Fibroblast of skin of back (primary cell): Measurements from ENCODE around the gene PIEZO1.
"Not testable (repeated sequence)": the region's sequence is repeated elsewhere in the genome, so short reads cannot be mapped to it uniquely, and the experiment has no call there.

Experiments
- DNase-seq: peaks from one replicate; pipeline ENCODE4 v3.0.0-alpha.2; 2013

Gene PIEZO1

DNA sequence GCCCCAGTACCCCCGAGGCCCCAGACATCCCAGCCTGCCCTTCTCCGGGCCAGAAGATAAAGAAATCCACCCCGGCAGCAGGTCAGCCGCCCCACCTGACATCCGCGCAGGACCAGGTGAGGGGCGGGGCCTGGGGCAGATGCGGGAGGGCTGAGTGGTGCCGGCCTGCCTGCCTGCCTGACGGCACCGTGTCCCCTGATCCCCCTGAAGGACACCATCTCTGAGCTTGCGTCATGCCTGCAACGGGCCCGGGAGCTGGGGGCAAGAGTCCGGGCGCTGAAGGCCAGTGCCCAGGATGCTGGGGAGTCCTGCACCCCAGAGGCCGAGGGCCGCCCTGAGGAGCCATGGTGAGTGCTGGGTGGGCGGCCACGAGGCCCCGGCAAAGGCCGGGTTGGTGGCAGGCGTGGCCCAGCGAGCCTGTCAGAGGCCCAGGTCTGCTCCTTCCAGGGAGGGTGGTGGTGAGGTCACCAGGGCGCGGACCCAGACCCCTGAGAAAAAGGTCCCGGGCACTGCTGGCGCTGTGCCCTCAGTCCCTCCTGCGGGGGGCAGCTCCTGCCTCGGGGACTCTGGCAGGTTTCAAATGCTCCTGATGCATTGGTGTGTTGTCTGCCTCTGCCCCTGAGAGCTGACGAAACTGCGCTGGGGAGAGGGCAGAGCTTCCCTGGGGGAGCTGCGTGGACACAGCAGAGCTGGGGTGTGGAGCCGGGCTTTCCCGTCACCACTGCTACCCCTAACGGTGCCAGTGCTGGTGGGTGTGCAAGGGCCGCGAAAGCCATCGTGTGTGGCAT lies 19.7 kb upstream of the PIEZO1 start:
- DNase-seq, result no peak

DNA sequence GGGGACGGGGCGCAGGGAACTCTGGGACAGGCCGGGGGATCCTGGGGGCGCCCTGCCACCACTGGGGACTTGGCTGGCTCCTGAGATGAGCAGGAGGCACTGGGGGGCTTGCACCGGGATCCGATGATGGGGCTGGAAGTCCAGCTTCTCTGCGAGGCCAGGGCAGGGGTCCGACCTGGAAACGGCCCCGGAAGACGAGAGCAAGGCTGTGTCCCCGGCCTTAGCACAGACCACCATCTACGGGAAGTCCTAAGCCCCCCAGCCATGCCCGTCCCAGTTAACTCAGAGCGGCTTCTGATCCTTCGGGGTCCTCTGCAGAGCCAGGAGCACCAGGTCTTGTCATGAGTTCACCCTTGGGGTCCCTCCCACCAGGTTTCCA lies 19.1 kb upstream of the PIEZO1 start:
- no peak for DNase-seq

DNA sequence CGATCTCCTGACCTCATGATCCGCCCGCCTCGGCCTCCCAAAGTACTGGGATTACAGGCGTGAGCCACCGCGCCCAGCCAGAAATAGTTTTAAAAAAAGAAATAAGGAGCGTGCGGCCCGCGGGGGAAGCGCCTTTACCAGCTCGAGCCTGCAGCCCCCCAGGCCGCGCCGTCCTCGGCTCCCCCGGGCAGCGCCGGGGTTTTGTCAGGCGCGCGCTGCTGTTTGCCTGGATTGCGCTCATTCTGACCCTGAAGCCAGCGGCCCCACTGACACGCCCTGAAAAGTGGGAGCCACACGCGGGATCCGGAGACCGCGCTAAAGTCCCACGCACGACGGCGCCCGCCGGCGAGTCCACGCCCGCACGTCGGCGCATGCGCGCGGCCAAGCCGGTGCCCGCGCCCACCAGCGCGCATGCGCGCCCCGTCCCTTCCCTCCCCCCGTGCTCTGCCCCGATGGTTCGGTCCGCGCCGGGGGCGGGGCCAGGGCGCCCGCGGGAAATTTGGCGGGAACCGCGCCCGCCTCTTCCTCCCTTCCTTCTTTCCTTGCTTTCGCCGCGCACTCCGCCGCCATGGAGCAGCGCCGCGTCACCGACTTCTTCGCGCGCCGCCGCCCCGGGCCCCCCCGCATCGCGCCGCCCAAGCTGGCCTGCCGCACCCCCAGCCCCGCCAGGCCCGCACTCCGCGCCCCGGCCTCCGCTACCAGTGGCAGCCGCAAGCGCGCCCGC lies 18.4 kb upstream of the PIEZO1 start, which contains the start of gene CDT1:
Gene CDT1 (plus strand): TSS at position 526 of the 724 bp plus-strand sequence. CDS start 43 bp downstream, at position 569.
- peak; percentile 79 for DNase-seq

DNA sequence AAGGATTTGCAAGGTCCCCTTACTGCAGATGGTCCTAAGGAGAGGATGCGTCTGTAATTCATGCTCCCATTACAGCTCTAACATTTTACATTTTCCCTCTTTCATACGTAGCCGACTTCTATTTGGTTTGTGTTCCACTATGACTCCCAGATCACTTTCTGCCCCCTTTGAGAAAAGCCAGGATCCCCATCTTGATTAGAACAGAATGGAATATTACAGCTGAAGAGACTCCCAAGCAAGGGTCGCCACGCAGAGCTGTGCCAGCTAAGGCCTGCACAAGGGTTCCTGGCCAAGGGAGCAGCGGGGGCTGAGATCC lies 15.2 kb upstream of the PIEZO1 start:
- no peak for DNase-seq

DNA sequence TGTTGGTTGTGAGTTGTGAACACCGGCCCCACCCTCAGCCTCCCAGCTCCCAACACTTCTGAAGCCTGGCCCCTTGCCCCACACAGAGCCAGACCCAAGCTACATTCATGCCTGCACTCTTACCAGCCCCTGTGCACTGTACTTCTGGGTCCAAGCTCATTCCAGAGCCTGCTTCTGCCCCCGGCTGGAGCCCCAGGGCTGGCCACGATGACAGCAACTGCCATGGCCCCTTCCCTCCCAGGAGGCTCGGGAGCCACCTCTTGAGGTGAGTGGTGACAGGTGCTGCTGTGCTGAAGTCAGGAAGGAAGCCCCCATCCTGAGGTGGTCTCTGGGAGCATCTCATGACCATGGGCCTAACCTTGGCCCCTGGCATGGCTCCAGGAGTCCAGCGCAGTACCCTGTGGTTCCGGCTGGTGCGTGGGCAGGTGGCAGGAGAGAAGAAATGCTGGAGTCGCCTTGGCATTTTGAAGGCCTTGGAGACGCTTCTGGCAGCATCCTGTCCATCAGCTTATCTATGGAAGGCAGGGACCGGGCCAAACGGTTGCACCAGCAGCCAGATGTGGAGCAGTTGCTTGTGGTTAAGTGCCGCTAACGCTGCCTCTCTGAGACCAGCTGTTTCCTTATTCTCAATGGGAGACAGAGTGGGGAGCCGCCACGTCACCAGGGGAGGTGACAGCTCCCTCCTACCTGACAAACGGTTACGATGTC lies 14.7 kb upstream of the PIEZO1 start:
- no peak for DNase-seq

DNA sequence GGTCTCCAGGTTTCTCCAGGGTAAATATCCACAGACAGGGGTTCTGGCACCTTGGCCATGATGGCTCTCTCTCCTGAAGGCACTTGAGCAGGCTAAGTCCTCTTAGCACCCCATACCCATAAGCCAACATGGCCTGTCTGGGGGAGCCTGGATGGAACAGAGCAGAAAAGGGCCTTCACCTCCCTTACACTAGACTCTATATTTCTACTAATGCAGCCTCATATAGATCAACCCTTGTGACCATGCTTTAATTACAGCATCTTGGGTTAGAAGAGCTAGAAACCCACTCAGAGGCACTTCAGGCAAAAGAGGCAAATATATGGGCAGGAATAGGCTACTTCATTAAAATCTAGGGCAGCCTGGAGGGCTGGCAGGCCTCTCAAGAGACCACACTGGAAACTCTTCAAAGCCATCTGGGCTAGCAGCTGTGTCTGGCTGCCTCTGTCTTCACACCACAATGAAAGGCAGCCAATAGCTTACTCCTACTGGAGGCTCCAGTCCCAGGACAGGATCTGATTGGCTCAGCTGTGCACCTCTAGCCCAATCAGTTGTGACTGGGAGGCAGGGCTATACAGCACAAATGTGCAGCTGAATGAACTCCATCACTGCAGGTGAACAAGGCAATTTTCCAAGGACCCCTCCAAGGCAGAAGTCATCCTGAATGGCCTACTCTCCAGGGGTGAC lies 13.9 kb upstream of the PIEZO1 start:
- DNase-seq, result no peak

DNA sequence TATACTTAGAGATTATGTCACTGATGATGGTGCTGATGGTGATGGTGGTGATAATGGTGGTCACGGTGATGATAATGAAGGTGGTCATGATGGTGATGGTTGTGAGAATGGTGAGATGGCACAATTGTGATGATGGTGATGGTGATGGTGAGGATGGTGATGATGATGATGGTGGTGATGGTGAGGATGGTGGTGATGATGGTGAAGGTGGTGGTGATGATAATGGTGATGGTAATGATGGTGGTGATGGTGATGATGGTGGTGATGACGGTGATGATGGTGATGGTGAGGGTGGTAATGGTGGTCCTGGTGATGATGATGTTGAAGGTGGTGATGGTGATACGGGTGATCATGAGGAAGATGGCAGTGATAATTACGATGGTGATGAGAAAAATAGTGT lies 13.1 kb upstream of the PIEZO1 start:
- no peak for DNase-seq

DNA sequence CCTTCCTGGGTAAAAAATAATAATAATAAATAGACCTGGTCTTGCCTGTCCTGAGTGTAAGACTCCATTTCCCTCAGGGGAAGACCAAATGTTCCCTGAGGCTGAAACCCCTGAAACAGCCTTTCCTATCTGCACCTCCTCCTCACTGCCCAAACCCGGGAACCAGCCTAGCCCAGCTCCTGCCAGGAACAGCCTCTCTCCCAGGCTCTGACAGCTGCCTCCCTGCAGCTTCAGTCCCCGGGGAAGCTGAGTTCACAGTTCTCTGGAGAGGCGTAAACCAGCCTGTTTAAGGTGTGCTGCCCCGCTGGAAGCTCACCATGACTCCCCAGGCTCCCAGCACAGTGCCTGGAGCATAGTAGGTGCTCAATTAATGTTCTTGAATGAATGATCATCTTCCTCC lies 11.3 kb upstream of the PIEZO1 start:
- no peak for DNase-seq

DNA sequence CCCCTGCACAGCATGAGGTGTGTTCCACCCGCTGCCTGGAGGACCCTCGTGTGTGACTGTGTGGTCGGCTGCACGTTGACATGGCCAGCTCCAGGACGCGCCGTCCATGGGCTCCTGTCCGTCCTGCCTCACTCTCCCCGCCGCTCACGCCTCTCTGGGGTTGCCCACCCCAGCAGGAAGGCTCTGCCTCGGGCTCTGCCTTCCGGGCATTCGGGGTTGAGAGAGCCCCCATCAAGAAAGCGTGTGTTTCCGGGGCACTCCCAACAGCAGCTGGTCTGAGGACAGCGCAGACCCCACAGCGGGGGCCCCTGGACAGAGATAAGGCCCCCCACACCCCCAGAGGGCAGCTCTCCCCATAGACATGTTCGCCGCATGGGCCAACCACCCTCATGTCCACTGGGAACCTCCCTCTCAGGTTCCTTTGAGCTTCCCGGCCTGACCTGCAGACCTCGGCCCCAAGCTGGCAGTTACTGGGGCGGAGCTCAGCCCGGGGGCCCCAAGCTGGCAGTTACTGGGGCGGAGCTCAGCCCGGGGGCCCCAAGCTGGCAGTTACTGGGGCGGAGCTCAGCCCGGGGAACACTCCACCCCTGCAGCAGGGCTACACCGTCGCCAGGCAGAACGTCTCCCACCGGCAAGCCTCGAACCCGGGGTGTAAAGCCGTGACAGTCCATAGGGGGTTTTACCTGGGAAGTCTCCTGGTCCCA lies 8.4 kb upstream of the PIEZO1 start:
- DNase-seq, result no peak

DNA sequence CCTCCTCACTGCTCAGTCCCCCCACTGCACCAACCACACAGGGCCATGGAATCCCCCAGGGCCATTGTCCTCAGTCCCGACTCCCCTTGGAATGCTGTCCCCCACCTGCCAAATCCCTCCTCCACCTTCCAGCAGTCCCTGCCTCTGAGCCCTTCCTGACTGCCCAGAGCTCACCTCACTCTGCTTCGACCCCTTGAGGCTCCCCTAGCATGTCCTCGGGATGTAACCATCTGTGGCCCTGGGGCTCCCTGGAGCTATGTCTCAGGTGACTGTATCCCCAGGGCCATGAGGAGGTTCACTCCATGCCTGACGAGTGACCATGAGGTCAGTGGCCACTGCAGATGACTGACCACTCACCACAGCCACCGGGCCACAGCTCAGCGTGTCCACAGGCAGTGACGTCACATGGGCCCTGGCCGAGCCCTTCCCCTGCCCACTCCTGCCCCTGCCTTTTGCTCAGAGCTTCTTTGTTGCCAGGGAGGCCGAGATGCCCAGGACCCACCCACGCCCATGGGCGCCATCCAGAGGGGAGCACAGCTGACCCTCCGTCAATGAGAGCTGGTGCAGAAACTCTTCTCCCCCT lies 7.7 kb upstream of the PIEZO1 start:
- no peak for DNase-seq

DNA sequence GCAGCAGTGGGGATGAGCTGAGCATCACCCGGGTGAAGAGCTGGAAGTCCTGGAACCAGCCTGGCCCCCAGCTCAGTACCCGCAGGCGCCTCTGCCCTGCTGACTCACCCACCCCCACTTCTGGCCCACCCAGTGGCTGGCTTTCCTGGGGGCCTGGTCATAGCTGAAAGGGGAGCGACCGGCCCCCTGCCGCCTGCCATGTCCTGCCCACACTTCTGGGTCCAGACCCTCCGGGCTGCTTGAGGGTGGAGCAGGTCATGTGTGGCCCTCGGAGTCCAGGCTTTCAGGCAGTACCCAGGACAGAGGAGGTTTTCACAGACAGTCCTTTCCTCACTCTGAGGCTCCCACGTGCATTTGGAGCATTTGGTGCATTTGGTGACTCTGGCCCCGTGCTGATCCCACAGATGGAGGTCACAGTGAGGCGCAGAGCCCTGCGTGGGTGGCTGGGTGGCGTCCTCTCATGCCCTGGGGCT lies 7.1 kb upstream of the PIEZO1 start:
- no peak for DNase-seq

DNA sequence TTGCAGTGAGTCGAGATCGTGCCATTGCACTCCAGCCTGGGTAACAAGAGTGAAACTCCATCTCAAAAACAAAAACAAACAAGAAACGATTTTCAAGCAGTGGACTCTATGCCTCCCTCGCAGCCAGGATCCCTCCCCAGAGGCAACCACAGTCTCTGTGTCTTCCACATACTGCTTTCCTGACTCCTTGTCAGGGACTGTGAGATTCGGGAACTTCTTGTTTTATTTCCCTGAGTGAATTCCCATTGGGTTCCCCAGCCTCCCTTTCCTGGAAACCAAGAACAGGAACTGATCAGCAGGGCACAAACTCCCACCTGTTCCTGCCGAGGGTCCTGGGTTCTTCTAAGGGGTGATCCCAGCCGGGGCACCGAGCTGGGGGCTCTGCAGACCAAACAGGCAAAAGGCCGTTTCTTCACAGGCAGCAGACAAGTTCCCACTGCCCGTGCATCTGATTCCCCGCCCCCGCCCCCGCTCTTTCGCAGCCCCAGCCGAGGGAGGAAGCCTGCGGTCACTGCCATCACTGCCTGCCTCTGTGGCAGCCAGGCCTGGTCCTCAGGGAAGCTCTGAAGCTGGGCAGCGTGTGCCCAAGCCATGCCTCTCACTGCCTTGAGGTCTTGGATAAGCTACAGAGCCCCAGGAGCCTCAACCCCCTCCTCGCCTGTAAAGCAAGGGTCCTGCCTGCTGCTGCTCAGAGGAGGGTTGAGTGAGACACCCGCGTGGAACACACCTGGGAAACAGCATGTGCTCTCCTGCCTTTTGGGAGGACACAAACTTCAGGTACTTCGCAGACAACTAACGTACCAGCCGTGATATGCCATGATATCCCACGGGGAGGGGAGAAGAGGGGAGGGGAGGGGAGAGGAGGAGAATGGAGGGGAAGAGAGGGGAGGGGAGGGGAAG lies 5.5 kb upstream of the PIEZO1 start:
- no peak for DNase-seq

DNA sequence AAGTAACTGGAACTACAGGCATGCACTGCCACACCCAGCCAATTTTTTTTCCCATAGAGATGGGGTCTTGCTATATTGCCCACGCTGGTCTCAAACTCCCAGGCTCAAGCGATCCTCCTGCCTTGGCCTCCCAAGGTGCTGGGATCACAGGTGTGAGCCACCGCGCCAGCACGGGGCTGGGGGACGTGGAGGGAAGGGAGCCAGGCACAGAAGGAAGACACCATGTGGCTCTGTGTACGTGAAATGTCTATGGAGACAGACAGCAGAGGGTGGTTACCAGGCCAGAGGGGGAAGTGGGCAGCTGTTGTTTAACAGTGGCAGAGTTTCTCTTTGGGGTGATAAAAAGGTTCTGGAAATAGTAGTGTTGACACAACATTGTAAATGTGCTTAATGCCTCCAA lies 4.6 kb upstream of the PIEZO1 start:
- no peak for DNase-seq

DNA sequence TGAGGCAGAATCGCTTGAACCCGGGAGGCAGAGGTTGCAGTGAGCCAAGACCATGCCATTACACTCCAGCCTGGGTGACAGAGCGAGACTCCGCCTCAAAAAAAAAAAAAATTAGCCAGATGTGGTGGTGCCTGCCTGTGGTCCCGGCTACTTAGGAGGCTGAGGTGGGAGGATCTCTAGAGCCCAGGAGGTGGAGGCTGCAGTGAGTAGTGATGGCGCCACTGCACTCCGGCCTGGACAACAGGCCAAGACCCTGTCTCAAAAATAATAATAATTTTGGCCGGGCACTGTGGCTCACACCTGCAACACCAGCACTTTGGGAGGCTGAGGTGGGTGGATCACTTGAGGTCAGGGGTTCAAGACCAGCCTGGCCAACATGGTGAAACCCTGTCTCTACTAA lies 3.7 kb upstream of the PIEZO1 start:
- not testable (repeated sequence) for DNase-seq

DNA sequence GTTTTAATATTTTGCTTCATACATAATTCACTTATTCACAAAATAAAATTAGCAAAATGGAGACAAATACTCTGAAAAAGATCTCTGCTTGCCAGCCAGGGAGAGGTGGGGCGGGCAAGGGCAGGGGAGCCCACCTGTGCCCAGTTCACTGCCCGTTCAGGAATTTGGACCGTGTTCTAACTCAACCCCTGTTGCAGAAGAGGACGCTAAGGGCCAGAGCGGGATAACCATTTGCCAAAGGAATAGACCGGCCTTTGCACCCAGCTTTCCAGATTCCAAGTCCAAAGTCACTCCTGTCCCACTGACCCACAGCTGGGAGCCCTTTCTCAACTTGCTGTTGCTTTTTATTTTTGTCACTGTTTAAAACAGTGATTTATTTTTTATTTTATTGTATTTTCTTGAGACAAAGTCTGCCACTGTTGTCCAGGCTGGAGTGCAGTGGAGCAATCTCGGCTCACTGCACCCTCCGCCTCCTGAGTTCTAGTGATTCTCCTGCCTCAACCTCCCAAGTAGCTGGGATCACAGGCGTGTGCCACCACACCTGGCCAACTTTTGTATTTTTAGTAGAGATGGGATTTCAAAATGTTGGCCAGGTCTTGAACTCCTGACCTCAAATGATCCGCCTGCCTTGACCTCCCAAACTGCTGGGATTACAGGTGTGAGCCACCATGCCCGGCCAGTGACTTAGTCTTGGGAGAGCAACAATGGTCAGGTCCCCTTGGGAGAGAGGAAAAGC lies 2.7 kb upstream of the PIEZO1 start:
- DNase-seq, result no peak

DNA sequence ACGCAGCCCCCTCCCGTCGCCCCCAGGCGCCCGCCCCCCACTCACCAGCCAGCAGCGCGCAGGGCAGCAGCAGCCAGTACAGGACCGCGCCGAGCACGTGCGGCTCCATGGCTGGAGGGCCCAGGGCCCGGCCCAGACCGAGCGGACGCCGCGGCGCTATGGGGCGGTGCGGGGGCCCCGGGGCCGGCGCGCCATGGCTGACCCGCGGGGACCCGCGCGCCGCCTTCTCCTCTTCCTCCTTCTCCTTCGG lies 239 bp downstream of the PIEZO1 start:
- DNase-seq, result no peak

DNA sequence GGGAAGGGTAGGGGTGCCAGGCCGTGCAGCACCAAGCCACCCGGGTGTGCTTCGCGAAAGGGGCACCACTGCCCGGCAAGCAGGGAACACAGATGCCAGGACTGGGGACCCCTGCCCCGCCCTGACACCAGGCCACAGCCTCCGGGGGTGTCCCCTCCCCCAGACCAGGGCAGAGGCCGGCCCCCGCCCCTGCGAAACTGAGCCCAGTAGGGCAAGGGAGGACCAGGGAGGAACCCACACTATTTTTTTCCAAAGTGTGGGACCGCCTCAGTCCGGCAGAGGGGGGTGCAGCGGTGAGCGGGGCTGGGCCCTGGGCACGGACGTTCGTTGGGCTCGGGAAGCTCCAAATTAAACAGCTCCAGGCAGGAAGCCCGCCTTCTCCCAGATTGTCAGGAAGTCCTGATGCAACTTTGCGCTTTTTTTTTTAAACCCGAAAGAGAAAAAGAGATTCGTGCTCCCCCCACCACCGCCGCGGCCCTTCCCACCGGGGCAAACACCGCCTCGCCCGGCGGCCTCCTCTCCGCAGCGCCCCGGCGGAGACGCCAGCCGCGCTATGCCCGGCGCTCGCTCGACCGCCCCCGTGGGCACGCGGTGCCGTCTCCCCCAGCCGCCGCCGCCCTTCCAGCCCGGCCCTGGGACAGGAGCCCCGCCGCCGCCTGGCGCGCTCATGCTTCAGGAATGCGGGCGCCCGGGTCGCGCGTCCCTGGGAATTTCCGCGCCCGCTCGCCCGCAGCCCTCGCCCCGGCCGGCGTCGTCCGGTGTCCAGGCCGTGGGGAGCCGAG lies 755 bp downstream of the PIEZO1 start:
- DNase-seq, result peak; percentile 82

DNA sequence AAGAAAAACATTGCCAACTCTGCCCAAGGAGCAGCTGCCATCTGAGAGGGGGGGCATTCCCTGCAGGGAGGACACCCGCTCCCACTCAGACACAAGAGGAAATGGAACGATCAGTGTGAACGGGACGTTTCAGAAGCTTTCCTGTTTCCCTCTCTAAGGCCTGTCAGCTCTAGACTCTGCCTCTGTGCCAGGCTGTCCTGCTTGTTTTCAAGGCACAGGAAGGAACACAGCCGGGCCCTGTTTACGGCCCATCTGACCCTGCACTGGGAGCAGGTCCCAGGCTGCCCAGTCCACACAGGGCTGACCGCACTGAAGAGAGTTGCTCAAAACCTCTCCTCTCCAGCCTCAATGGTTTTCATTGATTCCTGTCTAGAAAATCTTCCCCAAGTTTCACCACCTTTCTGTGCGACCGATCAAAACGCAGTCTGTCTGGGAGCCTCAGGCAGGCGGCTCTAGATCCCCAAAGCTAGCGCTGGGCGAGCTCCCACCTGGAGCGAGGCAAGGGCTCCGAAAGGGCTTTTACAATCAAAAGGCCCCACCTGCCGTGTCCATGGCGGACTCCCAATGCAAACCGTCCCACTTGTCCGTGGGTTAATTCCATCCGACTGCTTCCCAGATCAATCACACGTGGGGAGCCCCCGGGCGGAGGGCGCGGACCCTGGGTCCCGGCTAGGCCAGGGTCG lies 1.5 kb downstream of the PIEZO1 start:
- no peak for DNase-seq
